Prostate gland (tissue), 2 donors: ENCODE results near the gene ST7. TPM values are rescaled to one million over a fixed set of nuclear protein-coding genes. Genes with fewer than 3 reads are reported as not detected.

Source experiments
- DNase-seq: peaks from one replicate; pipeline ENCODE4 v3.0.0-alpha.2; 2019; ENCODE audit warnings: low spot score
- H3K27ac ChIP-seq, 2 donors: fragments of 200-600 bp; sonication (generic); 2 replicates each; pipeline ENCODE4 v1.5.1; 2017 to 2019
- H3K27me3 ChIP-seq: fragments of 200-600 bp; sonication (generic); replicated peaks from 2 replicates; pipeline ENCODE4 v1.5.1; 2019; ENCODE audit not compliant: insufficient read depth
- H3K36me3 ChIP-seq, 2 donors: fragments of 200-600 bp; sonication (generic); 1 replicate in 1 of 2; 2 replicates in 1 of 2; pipeline versions ENCODE4 v1.5.1 to v1.8.1; 2017 to 2019
- H3K4me1 ChIP-seq: fragments of 200-600 bp; sonication (generic); replicated peaks from 2 replicates; pipeline ENCODE4 v1.5.1; 2019
- H3K4me3 ChIP-seq, 2 donors: fragments of 200-600 bp; sonication (generic); 2 replicates each; pipeline ENCODE4 v1.5.1; 2017 to 2019
- H3K9me3 ChIP-seq: fragments of 200-600 bp; sonication (generic); 2 replicates; pipeline ENCODE4 v1.5.1; 2017
- POLR2A ChIP-seq: fragments of 450-650 bp; IDR thresholded peaks from one replicate; pipeline ENCODE4 v1.6.1; 2016; ENCODE audit warnings: antibody characterized with exemption, mild to moderate bottlenecking
- POLR2AphosphoS5 ChIP-seq: sonication (generic); formaldehyde crosslinking; IDR thresholded peaks from one replicate; pipeline ENCODE4 v1.6.1; 2017; ENCODE audit warnings: antibody characterized with exemption
- WGBS: methylation state at CpG from one replicate; pipeline ENCODE4 v1.1.5; 2018; 5-methylcytosine and 5-hydroxymethylcytosine counted together
- intact Hi-C: fragments of 100-400 bp; cut with DNase I; formaldehyde crosslinking; loops from one replicate; pipeline ENCODE4 v1.14.2; 2022
- total RNA-seq, 2 donors: library from RNA; depleted of rRNA; stranded (reverse); fragments of >200 nt; gene quantifications; one replicate each; pipeline ENCODE4 v1.1.0, GENCODE V29; 2016
- TF ChIP-seq, protein P1 (sequence below), 4 experiments: fragments of 200-600 bp in 2 of 4; fragments of 450-650 bp in 2 of 4; sonication (generic) in 2 of 4; IDR thresholded peaks; 1 replicate in 3 of 4; 2 replicates in 1 of 4; pipeline ENCODE4 v1.5.1; 2016 to 2019; ENCODE audit warnings: antibody characterized with exemption in 4 of 4, mild to moderate bottlenecking in 2 of 4, moderate library complexity in 2 of 4

Gene ST7
- total RNA-seq, 2 donors from 2014 or later = 18.7 to 27.5 TPM

GRCh38 chr7:117067340-117067739 lies 114.0 kb downstream of the ST7 start:
- Histone ChIP-seq H3K36me3 (no peaks in the 10 kb centered on the region), H3K9me3 (no peaks in the 10 kb centered on the region), H3K27ac (no peak overlapping the region), H3K4me3 (no peak overlapping the region), H3K4me1 (no peaks in the 10 kb centered on the region), H3K27me3 (no peaks in the 10 kb centered on the region)
- no peak for DNase-seq
- no peak for TF ChIP-seq POLR2A
- 85% methylated on average over 1 of the region's 1 CpG for WGBS
- intact Hi-C loops = no loop called here

GRCh38 chr7:117068511-117069145 lies 115.3 kb downstream of the ST7 start:
- intact Hi-C loops = no loop called here
- Histone ChIP-seq H3K9me3 (no peaks in the 10 kb centered on the region), H3K27me3 (no peaks in the 10 kb centered on the region), H3K4me1 (no peaks in the 10 kb centered on the region), H3K27ac (no peak overlapping the region), H3K4me3 (no peak overlapping the region), H3K36me3 (no peaks in the 10 kb centered on the region)
- DNase-seq = no peak
- 88% methylated on average over 5 of the region's 5 CpGs for WGBS
- TF ChIP-seq, protein P1, sequence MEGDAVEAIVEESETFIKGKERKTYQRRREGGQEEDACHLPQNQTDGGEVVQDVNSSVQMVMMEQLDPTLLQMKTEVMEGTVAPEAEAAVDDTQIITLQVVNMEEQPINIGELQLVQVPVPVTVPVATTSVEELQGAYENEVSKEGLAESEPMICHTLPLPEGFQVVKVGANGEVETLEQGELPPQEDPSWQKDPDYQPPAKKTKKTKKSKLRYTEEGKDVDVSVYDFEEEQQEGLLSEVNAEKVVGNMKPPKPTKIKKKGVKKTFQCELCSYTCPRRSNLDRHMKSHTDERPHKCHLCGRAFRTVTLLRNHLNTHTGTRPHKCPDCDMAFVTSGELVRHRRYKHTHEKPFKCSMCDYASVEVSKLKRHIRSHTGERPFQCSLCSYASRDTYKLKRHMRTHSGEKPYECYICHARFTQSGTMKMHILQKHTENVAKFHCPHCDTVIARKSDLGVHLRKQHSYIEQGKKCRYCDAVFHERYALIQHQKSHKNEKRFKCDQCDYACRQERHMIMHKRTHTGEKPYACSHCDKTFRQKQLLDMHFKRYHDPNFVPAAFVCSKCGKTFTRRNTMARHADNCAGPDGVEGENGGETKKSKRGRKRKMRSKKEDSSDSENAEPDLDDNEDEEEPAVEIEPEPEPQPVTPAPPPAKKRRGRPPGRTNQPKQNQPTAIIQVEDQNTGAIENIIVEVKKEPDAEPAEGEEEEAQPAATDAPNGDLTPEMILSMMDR (IDR thresholded peaks at IDR 0.05) = no peak
- TF ChIP-seq POLR2AphosphoS5 (no peak), POLR2A (no peak)

DNA sequence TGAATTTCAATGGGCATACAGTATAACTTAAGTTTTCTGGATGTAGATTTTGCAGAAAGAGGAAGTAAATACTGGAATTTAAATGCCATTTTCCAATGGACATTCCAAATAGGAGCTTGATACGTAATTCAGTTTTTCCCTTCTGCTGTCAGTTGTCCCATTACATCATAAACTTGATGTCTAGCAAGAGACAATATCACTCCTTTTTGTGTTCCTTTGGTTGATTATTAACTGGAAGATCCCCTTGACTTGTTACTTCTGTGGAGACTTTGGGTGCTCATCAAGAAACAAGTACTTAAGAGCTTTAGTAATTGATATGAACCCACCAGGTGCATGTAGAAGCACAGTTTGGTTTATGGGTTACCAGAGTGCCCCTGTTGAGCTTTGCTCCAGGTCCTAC lies 116.1 kb downstream of the ST7 start:
- Histone ChIP-seq H3K36me3 (no peaks in the 10 kb centered on the region), H3K4me1 (no peaks in the 10 kb centered on the region), H3K4me3 (no peak overlapping the region), H3K27me3 (no peaks in the 10 kb centered on the region), H3K27ac (no peak overlapping the region), H3K9me3 (no peaks in the 10 kb centered on the region)
- TF ChIP-seq POLR2AphosphoS5 = no peak
- TF ChIP-seq, protein P1 (IDR thresholded peaks at IDR 0.05) = no peak
- TF ChIP-seq POLR2A = no peak
- no peak for DNase-seq
- intact Hi-C loops = no loop called here
- WGBS = 90% methylated on average over 1 of the region's 1 CpG

GRCh38 chr7:117071551-117071950 lies 118.2 kb downstream of the ST7 start:
- WGBS = 61% methylated on average over 3 of the region's 3 CpGs
- no peaks in the 10 kb centered on the region for H3K4me1 ChIP-seq
- no peaks in the 10 kb centered on the region for H3K9me3 ChIP-seq
- H3K27me3 ChIP-seq = no peaks in the 10 kb centered on the region
- intact Hi-C loops = no loop called here
- TF ChIP-seq, protein P1 (IDR thresholded peaks at IDR 0.05) = no peak
- TF ChIP-seq POLR2AphosphoS5 = no peak
- no peak for TF ChIP-seq POLR2A
- H3K36me3 ChIP-seq = no peaks in the 10 kb centered on the region
- no peak overlapping the region for H3K27ac ChIP-seq
- H3K4me3 ChIP-seq = no peak overlapping the region
- DNase-seq = no peak

DNA sequence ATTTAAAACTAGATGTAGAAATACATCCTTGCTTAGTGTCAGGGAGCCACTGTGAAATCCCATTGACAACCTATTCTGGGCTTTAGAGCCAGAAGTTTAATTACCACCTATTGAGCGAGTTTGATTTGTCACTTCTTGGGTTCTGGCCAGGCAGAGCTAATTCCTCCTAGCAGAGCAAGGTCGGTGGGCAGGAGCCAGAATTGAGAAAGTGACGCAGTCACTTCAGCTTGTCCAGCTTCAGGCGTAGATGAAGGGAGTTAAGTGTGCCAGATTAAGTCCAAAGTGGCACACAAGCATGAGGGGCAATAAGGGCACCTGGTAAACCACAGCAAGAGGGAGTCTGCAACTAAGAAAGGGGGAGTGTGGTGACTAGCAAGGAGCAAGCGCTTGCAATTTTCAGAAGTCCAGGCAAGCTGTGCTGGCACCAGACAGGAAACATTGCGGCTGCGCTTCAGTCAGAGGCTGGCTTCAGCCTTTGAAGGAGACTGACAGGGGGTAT lies 119.4 kb downstream of the ST7 start:
- Histone ChIP-seq H3K27ac (peak overlapping the region in 1 of 2 donors; percentile 15), H3K4me3 (no peak overlapping the region), H3K4me1 (no peaks in the 10 kb centered on the region), H3K27me3 (no peaks in the 10 kb centered on the region), H3K36me3 (no peaks in the 10 kb centered on the region), H3K9me3 (no peaks in the 10 kb centered on the region)
- WGBS = 21% methylated on average over 7 of the region's 7 CpGs
- TF ChIP-seq, protein P1 (IDR thresholded peaks at IDR 0.05) = no peak
- no peak for TF ChIP-seq POLR2AphosphoS5
- TF ChIP-seq POLR2A = no peak
- DNase-seq = peak; percentile 45
- intact Hi-C loops = no loop called here
